H1 (cell line): ENCODE results near the gene MYO16.

Source experiments
- CHD2 ChIP-seq: IDR thresholded peaks from 2 replicates; pipeline ENCODE4 v1.6.1; 2012; ENCODE audit warnings: low read length, improper control_type of control experiment
- CTCF ChIP-seq, 3 experiments: IDR thresholded peaks; 1 replicate in 2 of 3; 2 replicates in 1 of 3; pipeline versions ENCODE4 v1.5.1 to v1.6.1; 2011; ENCODE audit warnings: low read length in 3 of 3, mild to moderate bottlenecking in 3 of 3, inconsistent platforms in 2 of 3, low read depth in 1 of 3, moderate library complexity in 1 of 3; ENCODE audit not compliant: insufficient read depth in 1 of 3; ENCODE audit errors: control extremely low read depth in 1 of 3
- EP300 ChIP-seq, 2 experiments: IDR thresholded peaks; 1 replicate in 1 of 2; 2 replicates in 1 of 2; pipeline ENCODE4 v1.6.1; 2011 to 2012; ENCODE audit warnings: low read depth in 2 of 2, low read length in 2 of 2, mild to moderate bottlenecking in 2 of 2, borderline replicate concordance in 1 of 2, inconsistent platforms in 1 of 2, moderate library complexity in 1 of 2
- EZH2 ChIP-seq: fragments of 200-600 bp; sonication (generic); IDR thresholded peaks from 2 replicates; pipeline ENCODE4 v1.7.1; 2012; ENCODE audit warnings: low read depth, mild to moderate bottlenecking, moderate library complexity, low read length, inconsistent platforms; ENCODE audit not compliant: severe bottlenecking
- MAFK ChIP-seq: IDR thresholded peaks from 2 replicates; pipeline ENCODE4 v1.6.1; 2012; ENCODE audit warnings: low read depth, mild to moderate bottlenecking, improper control_type of control experiment, low read length
- POLR2A ChIP-seq, 2 experiments: IDR thresholded peaks; 1 replicate in 1 of 2; 2 replicates in 1 of 2; pipeline ENCODE4 v1.6.1; 2011; ENCODE audit warnings: low read depth in 2 of 2, low read length in 2 of 2, mild to moderate bottlenecking in 2 of 2; ENCODE audit errors: control extremely low read depth in 1 of 2
- POLR2AphosphoS5 ChIP-seq: IDR thresholded peaks from 2 replicates; pipeline ENCODE4 v1.6.1; 2011; ENCODE audit warnings: low read depth, low read length
- RAD21 ChIP-seq, 2 experiments: IDR thresholded peaks in 1 of 2; conservative IDR thresholded peaks in 1 of 2; 2 replicates each; pipeline ENCODE4 v1.6.1; 2011; ENCODE audit warnings: low read depth in 2 of 2, low read length in 2 of 2, improper control_type of control experiment in 1 of 2, inconsistent platforms in 1 of 2, mild to moderate bottlenecking in 1 of 2, moderate library complexity in 1 of 2
- RNF2 ChIP-seq: fragments of 200-900, 300-1000 bp; sonication (generic); IDR thresholded peaks from 2 replicates; pipeline ENCODE4 v1.7.1; 2016; ENCODE audit warnings: borderline replicate concordance, low read depth, mild to moderate bottlenecking, antibody characterized with exemption, low read length; ENCODE audit not compliant: poor library complexity, severe bottlenecking; ENCODE audit errors: missing control alignments
- YY1 ChIP-seq: IDR thresholded peaks from 2 replicates; pipeline ENCODE4 v1.6.1; 2011; ENCODE audit warnings: low read depth, mild to moderate bottlenecking, low read length
- ZNF274 ChIP-seq: IDR thresholded peaks from 2 replicates; pipeline ENCODE4 v1.7.0; 2012; ENCODE audit warnings: low read length, borderline replicate concordance; ENCODE audit errors: extremely low read depth

DNA sequence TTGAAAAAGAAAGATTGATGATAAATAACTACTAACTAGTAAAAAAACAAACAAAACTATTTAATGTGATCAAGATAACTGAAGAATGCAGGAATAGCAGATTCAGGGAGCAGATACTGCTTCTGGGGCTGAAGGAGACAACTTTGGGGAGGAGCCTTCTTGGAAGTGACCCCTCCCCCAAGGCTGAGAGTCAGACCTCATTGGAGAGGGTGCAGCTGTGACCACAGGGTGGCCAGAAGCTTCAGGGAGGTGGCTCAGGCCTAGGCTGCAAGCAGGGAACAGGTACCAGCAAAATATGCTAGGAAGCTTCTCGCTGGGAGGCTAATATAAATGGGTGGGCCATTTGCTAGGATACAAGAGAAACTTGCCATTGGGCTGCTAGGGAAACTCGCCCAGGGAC lies 149.9 kb downstream of the MYO16 start:
- TF ChIP-seq CTCF (IDR thresholded peaks at IDR 0.05; ENCODE audit: control extremely low read depth in 1 of 3, insufficient read depth in 1 of 3, low read depth in 1 of 3, low read length in 3 of 3): no peak
- no peak for TF ChIP-seq ZNF274
- TF ChIP-seq POLR2AphosphoS5: no peak
- no peak for TF ChIP-seq POLR2A (IDR thresholded peaks at IDR 0.05; ENCODE audit: control extremely low read depth in 1 of 2, low read depth in 2 of 2, low read length in 2 of 2)
- TF ChIP-seq EZH2: no peak
- no peak for TF ChIP-seq EP300 (IDR thresholded peaks at IDR 0.05; ENCODE audit: borderline replicate concordance in 1 of 2, low read depth in 2 of 2, low read length in 2 of 2)
- TF ChIP-seq MAFK: no peak
- TF ChIP-seq RNF2: no peak
- no peak for TF ChIP-seq CHD2
- TF ChIP-seq RAD21 (IDR thresholded peaks at IDR 0.05 in 1 of 2, conservative IDR thresholded peaks at IDR 0.05 in 1 of 2; ENCODE audit: low read depth in 2 of 2, low read length in 2 of 2): no peak
- TF ChIP-seq YY1: no peak
